Fibroblast of villous mesenchyme (primary cell): Measurements from ENCODE around the gene SNAPIN. TPM values are rescaled to one million over a fixed set of nuclear protein-coding genes. Genes with fewer than 3 reads are reported as not detected.

Experiments
- DNase-seq: peaks from one replicate; pipeline ENCODE4 v3.0.0-alpha.2; 2010; ENCODE audit warnings: low read depth
- H3K4me3 ChIP-seq: 2 replicates; pipeline ENCODE4 v1.5.1; 2011; ENCODE audit warnings: low read depth, mild to moderate bottlenecking, low read length
- CTCF ChIP-seq: IDR thresholded peaks from 2 replicates; pipeline ENCODE4 v1.5.1; 2012; ENCODE audit warnings: low read depth, mild to moderate bottlenecking, low read length; ENCODE audit not compliant: insufficient read depth
- total RNA-seq: library from RNA; depleted of rRNA; stranded (reverse); fragments of >200 nt; gene quantifications from 2 replicates; pipeline ENCODE4 v1.2.3, GENCODE V29; 2012

SNAPIN gene
- total RNA-seq, 1 donor, result 66.1 TPM

GRCh38 chr1:153696741-153697140, 38.2 kb downstream of the SNAPIN start:
- TF ChIP-seq CTCF, result no peak
- no peak overlapping the region for H3K4me3 ChIP-seq

GRCh38 chr1:153697191-153698019, 38.9 kb downstream of the SNAPIN start:
- TF ChIP-seq CTCF, result no peak
- DNase-seq, result peak; percentile 86
- H3K4me3 ChIP-seq, result no peak overlapping the region

More at GRCh38 chr1:153696741-153697140, 38.2 kb downstream of the SNAPIN start:
- no peak for DNase-seq

- no peak overlapping the region for H3K4me3 ChIP-seq
- no peak for TF ChIP-seq CTCF
- DNase-seq, result peak; percentile 76
Measured at GRCh38 chr1:153698020-153698922, 39.8 kb downstream of the SNAPIN start.

GRCh38 chr1:153698923-153699714, 40.6 kb downstream of the SNAPIN start:
- TF ChIP-seq CTCF, result no peak
- DNase-seq, result peak; percentile 61
- H3K4me3 ChIP-seq, result no peak overlapping the region

GRCh38 chr1:153699768-153700167, 41.3 kb downstream of the SNAPIN start:
- H3K4me3 ChIP-seq, result no peak overlapping the region
- no peak for DNase-seq
- no peak for TF ChIP-seq CTCF

GRCh38 chr1:153705484-153705883, 47.0 kb downstream of the SNAPIN start:
- DNase-seq, result no peak
- H3K4me3 ChIP-seq, result no peak overlapping the region
- no peak for TF ChIP-seq CTCF
